Hepatocyte (in vitro differentiated cells): ENCODE measurements around the gene OST4.

ENCODE experiments used
- EZH2 ChIP-seq: fragments of 200-600 bp; sonication (generic); IDR thresholded peaks from 2 replicates; pipeline ENCODE4 v1.6.1; 2016; ENCODE audit warnings: antibody characterized with exemption, mild to moderate bottlenecking, borderline replicate concordance
- TF ChIP-seq, protein P1 (sequence below): fragments of 200-600 bp; sonication (generic); IDR thresholded peaks from 2 replicates; pipeline ENCODE4 v1.5.1; 2016; ENCODE audit warnings: antibody characterized with exemption, mild to moderate bottlenecking; ENCODE audit not compliant: poor library complexity

DNA sequence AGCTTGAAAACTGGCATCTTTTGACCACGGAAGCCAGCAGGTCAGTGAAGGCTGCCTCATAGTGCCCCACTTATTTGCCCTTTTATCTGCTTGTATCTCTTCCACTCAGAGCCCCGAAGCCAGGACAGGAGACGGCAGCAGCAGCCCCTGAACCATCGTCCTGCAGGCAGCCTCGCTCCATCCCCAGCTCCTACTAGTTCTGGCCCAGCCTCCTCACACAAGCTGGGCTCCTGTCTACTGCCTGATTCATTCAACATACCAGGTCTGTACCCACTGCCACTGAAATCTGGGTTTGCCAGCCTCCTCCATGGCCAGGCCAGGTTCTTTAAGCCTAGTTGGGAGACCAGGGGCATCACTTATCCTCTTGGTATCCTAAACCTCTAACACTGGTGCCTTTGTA, 4.1 kb downstream of the OST4 start:
- TF ChIP-seq EZH2 = no peak
- TF ChIP-seq, protein P1, sequence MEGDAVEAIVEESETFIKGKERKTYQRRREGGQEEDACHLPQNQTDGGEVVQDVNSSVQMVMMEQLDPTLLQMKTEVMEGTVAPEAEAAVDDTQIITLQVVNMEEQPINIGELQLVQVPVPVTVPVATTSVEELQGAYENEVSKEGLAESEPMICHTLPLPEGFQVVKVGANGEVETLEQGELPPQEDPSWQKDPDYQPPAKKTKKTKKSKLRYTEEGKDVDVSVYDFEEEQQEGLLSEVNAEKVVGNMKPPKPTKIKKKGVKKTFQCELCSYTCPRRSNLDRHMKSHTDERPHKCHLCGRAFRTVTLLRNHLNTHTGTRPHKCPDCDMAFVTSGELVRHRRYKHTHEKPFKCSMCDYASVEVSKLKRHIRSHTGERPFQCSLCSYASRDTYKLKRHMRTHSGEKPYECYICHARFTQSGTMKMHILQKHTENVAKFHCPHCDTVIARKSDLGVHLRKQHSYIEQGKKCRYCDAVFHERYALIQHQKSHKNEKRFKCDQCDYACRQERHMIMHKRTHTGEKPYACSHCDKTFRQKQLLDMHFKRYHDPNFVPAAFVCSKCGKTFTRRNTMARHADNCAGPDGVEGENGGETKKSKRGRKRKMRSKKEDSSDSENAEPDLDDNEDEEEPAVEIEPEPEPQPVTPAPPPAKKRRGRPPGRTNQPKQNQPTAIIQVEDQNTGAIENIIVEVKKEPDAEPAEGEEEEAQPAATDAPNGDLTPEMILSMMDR = no peak
